Uterus (tissue), 4 donors: ENCODE data around the gene HIRA. TPM values are rescaled to one million over a fixed set of nuclear protein-coding genes. Genes with fewer than 3 reads are reported as not detected.

ENCODE experiments used
- DNase-seq, 2 donors: peaks; one replicate each; pipeline ENCODE4 v3.0.0-alpha.2; 2019 to 2020
- H3K27ac ChIP-seq, 2 donors: fragments of 200-600 bp; sonication (generic); 1 replicate in 1 of 2; 2 replicates in 1 of 2; pipeline ENCODE4 v1.5.1; 2016 to 2018
- H3K27me3 ChIP-seq, 2 donors: fragments of 200-600 bp; sonication (generic); one replicate each; pipeline ENCODE4 v1.5.1; 2018 to 2019; ENCODE audit warnings: control low read depth in 1 of 2
- H3K36me3 ChIP-seq, 2 donors: fragments of 200-600 bp; sonication (generic); one replicate each; pipeline ENCODE4 v1.5.1; 2019; ENCODE audit warnings: control low read depth in 1 of 2
- H3K4me1 ChIP-seq, 2 donors: fragments of 200-600 bp; sonication (generic); one replicate each; pipeline ENCODE4 v1.5.1; 2018 to 2019; ENCODE audit warnings: control low read depth in 1 of 2
- H3K4me3 ChIP-seq, 2 donors: fragments of 200-600 bp; sonication (generic); 1 replicate in 1 of 2; 2 replicates in 1 of 2; pipeline ENCODE4 v1.5.1; 2018 to 2019; ENCODE audit warnings: mild to moderate bottlenecking in 1 of 2
- H3K9me3 ChIP-seq, 2 donors: fragments of 200-600 bp; sonication (generic); one replicate each; pipeline ENCODE4 v1.5.1; 2019; ENCODE audit warnings: control low read depth in 1 of 2
- POLR2A ChIP-seq, 2 donors: fragments of 450-650 bp; IDR thresholded peaks; one replicate each; pipeline ENCODE4 v1.6.1; 2016; ENCODE audit warnings: antibody characterized with exemption in 2 of 2, mild to moderate bottlenecking in 1 of 2, moderate library complexity in 1 of 2
- intact Hi-C: fragments of 100-400 bp; cut with DNase I; formaldehyde crosslinking; loops from one replicate; pipeline ENCODE4 v1.15.1; 2023; ENCODE audit warnings: low total_unique reads
- total RNA-seq, 4 donors: library from RNA; depleted of rRNA in 3 of 4; stranded (reverse); fragments of >200 nt in 3 of 4; gene quantifications; one replicate each; pipeline versions ENCODE4 v1.1.0 to v1.2.4, GENCODE V29; 2014 to 2023
- TF ChIP-seq, protein P1 (sequence below), 4 experiments: fragments of 200-600 bp in 2 of 4; fragments of 450-650 bp in 2 of 4; sonication (generic) in 2 of 4; IDR thresholded peaks; one replicate each; pipeline ENCODE4 v1.5.1; 2016 to 2019; ENCODE audit warnings: antibody characterized with exemption in 4 of 4, mild to moderate bottlenecking in 2 of 4, moderate library complexity in 1 of 4
- donor health status: DM: yes; HTN: yes; CAD: no.

Gene HIRA
- total RNA-seq, 4 donors from 2014 or later: 0.29 to 32.1 (median 11.7) TPM

DNA sequence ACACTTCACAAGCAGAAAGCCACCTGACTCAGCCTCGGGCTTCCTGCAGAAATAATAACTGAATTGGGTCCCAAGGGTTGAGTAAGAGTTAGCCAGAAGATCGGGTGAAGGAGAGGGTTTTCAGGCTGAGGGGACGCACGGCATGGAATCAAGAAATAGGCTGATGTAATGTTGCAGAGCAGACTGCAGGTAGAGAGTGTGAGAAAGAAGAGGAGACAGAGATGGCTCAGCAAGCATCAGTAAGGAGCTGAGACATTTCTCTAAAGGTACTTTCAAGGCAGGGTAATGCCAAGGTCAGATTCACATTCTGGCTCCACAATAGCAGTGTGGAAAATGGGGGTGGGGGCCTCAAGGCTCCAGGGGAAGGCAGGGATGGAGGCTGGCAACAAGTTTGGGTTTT is 18.6 kb downstream of the HIRA start:
- Histone ChIP-seq H3K36me3 (no peaks in the 10 kb centered on the region), H3K4me3 (no peak overlapping the region), H3K9me3 (no peaks in the 10 kb centered on the region), H3K4me1 (no peaks in the 10 kb centered on the region), H3K27me3 (no peaks in the 10 kb centered on the region), H3K27ac (no peak overlapping the region)
- intact Hi-C loops: no loop called here
- no peak for DNase-seq
- no peak for TF ChIP-seq POLR2A (IDR thresholded peaks at IDR 0.05)
- TF ChIP-seq, protein P1, sequence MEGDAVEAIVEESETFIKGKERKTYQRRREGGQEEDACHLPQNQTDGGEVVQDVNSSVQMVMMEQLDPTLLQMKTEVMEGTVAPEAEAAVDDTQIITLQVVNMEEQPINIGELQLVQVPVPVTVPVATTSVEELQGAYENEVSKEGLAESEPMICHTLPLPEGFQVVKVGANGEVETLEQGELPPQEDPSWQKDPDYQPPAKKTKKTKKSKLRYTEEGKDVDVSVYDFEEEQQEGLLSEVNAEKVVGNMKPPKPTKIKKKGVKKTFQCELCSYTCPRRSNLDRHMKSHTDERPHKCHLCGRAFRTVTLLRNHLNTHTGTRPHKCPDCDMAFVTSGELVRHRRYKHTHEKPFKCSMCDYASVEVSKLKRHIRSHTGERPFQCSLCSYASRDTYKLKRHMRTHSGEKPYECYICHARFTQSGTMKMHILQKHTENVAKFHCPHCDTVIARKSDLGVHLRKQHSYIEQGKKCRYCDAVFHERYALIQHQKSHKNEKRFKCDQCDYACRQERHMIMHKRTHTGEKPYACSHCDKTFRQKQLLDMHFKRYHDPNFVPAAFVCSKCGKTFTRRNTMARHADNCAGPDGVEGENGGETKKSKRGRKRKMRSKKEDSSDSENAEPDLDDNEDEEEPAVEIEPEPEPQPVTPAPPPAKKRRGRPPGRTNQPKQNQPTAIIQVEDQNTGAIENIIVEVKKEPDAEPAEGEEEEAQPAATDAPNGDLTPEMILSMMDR (IDR thresholded peaks at IDR 0.05): no peak

DNA sequence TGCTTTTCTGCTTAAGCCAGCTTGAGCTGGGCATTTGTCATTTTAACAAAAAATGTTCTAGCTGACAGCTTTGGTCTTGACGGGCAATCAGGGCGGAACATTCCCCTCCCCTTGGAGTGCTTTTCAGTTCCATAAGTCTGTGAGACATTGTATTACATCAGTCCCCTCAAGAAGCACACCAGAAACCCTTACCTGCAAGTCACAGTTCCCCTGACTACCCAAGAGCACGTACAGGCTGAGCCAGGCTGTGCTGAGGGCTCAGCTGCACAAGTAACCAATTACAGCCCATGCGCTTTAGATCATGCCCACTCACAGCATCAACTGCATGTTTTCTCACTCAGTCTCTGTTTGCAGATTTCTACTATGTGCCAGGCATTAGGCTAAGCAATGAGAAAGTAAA is 19.1 kb downstream of the HIRA start:
- DNase-seq: no peak
- H3K27ac ChIP-seq: no peak overlapping the region
- H3K9me3 ChIP-seq: no peaks in the 10 kb centered on the region
- H3K4me3 ChIP-seq: no peak overlapping the region
- intact Hi-C loops: no loop called here
- H3K36me3 ChIP-seq: no peaks in the 10 kb centered on the region
- no peaks in the 10 kb centered on the region for H3K4me1 ChIP-seq
- no peaks in the 10 kb centered on the region for H3K27me3 ChIP-seq
- no peak for TF ChIP-seq POLR2A (IDR thresholded peaks at IDR 0.05)
- TF ChIP-seq, protein P1 (IDR thresholded peaks at IDR 0.05): no peak

DNA sequence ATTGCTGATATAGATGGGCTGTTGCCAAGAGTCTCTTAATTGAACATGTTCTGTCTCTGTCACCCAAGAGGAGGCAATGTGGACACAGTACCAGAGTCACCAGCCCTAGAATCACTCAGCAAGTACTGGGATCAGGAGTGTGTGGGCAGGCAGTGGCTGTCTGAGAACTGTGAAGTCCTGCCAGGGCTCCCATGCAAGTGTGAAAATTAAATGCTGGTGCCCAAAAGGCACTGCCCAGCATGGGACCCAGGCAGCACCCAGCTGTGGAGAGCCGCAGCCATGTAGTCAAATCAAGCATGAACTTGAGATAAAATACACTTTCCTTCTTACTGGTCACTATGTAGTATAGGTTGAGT is 19.9 kb downstream of the HIRA start:
- no peaks in the 10 kb centered on the region for H3K4me1 ChIP-seq
- no peak overlapping the region for H3K27ac ChIP-seq
- intact Hi-C loops: no loop called here
- no peaks in the 10 kb centered on the region for H3K9me3 ChIP-seq
- DNase-seq: no peak
- H3K4me3 ChIP-seq: no peak overlapping the region
- no peaks in the 10 kb centered on the region for H3K27me3 ChIP-seq
- no peaks in the 10 kb centered on the region for H3K36me3 ChIP-seq
- TF ChIP-seq, protein P1 (IDR thresholded peaks at IDR 0.05): no peak
- no peak for TF ChIP-seq POLR2A (IDR thresholded peaks at IDR 0.05)

DNA sequence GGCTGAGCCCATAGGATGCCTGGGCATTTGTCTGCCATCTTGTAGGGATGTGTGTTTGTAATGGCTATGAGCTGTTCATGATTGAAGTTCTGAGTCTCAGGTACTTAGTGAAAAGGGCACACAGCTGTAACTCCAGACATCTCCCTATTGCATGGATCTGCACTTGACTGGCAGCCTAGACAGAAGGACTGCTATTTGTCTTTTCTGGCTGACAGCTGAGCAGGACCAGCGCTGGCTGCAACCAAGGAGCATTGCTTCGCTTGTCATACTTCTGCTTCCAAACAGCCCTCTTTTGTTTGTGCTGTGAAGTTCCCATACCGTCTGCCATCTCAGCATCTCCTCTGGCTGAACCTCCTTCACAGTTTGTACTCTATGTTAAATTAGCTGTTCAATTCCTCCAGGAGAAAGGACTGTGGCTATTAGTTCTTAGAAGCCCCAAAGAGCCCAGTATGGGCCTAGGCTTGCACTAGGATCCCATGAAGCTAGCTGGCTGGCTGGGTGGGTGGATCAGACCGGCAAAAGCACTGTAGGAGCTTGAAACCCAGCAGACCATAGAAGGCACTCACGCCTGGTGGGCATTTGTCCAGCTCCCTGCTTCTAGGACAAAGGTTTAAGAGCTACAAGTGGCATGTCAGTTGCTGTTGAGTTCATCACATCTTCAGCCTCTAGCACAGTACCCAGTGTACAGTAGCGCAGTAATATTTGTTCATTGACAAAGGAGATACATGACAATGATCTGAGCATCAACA is 20.4 kb downstream of the HIRA start:
- H3K4me1 ChIP-seq: no peaks in the 10 kb centered on the region
- H3K9me3 ChIP-seq: no peaks in the 10 kb centered on the region
- no peaks in the 10 kb centered on the region for H3K36me3 ChIP-seq
- TF ChIP-seq POLR2A (IDR thresholded peaks at IDR 0.05): no peak
- TF ChIP-seq, protein P1 (IDR thresholded peaks at IDR 0.05): no peak
- no peaks in the 10 kb centered on the region for H3K27me3 ChIP-seq
- no peak overlapping the region for H3K4me3 ChIP-seq
- intact Hi-C loops: no loop called here
- no peak overlapping the region for H3K27ac ChIP-seq
- no peak for DNase-seq

DNA sequence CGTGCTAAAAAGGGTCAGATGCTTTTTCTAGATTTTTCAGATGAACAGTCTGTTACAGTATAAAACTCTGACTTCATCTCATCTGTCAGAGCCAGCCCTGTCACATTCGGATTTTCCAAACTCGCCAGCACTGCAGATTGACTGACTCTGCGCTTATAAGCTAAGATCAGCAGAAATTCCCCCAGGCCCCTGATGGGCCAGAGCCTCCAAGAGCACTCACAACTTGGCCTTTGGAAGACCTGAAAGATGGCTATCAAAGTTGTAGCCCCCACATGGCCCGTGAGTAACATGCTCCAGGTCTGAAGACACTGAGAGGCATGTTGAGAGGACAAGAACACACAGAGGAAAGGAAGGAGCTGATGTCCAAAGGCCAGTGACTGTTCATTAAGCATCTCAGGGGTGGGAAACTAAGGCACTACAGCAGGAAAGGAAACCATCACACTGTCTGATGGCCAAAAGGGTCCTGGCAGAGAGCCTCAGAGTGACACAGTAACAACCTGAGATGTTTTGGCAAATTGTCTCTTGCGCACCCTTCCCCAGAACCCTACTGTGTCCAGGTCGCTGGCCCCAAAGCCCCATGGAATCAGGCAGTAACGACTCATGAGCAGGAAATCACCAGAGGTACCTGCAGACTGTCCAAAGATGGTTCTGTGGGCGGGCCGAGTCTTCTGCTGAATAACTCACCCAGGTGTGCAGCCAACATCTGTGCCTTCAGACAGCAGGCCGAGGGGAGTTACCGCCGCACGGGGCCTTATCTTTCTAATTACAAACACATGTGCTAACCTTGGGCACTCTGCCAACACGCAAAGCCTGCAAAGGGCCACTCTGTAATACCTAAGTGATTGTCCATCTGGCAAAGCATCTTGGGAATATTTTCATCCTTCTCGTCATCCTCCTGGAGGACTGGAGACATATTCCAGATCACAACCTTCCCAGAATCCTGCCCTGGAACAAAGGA is 23.6 kb downstream of the HIRA start:
- H3K9me3 ChIP-seq: no peaks in the 10 kb centered on the region
- H3K4me3 ChIP-seq: no peak overlapping the region
- DNase-seq: peak in 1 of 2 donors; percentile 26
- H3K27me3 ChIP-seq: no peaks in the 10 kb centered on the region
- H3K27ac ChIP-seq: no peak overlapping the region
- no peaks in the 10 kb centered on the region for H3K4me1 ChIP-seq
- H3K36me3 ChIP-seq: no peaks in the 10 kb centered on the region
- TF ChIP-seq POLR2A (IDR thresholded peaks at IDR 0.05): no peak
- intact Hi-C loops: no loop called here
